Measurements from ENCODE around the gene MIA. TPM values are rescaled to one million over a fixed set of nuclear protein-coding genes. Genes with fewer than 3 reads are reported as not detected.
A peak's percentile ranks its signal among the peaks of the same experiment; 100 is the strongest.
"Not testable (repeated sequence)": the region's sequence is repeated elsewhere in the genome, so short reads cannot be mapped to it uniquely, and the experiment has no call there.

Gene MIA
- total RNA-seq, 3 donors from 2014 or later = 1.4 to 8.6 (median 2.5) TPM

GRCh38 chr19:40819479-40820234 lies 44.3 kb downstream of the MIA start:
- not testable (repeated sequence) for H3K9me3 ChIP-seq; H3K36me3 ChIP-seq (ENCODE audit: low read depth); H3K4me3 ChIP-seq
- TF ChIP-seq, protein P1, sequence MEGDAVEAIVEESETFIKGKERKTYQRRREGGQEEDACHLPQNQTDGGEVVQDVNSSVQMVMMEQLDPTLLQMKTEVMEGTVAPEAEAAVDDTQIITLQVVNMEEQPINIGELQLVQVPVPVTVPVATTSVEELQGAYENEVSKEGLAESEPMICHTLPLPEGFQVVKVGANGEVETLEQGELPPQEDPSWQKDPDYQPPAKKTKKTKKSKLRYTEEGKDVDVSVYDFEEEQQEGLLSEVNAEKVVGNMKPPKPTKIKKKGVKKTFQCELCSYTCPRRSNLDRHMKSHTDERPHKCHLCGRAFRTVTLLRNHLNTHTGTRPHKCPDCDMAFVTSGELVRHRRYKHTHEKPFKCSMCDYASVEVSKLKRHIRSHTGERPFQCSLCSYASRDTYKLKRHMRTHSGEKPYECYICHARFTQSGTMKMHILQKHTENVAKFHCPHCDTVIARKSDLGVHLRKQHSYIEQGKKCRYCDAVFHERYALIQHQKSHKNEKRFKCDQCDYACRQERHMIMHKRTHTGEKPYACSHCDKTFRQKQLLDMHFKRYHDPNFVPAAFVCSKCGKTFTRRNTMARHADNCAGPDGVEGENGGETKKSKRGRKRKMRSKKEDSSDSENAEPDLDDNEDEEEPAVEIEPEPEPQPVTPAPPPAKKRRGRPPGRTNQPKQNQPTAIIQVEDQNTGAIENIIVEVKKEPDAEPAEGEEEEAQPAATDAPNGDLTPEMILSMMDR (IDR thresholded peaks at IDR 0.05) = peak; percentile 67
- ATAC-seq (peak; percentile 61), DNase-seq (peak in 1 of 3 donors; percentile 71)
- H3K4me1 ChIP-seq (ENCODE audit: low read depth) = peaks cover 11% of the 10 kb centered on the region
- intact Hi-C loops (cut with DNase I, micrococcal nuclease) = loop anchor here (5.0 to 10.0 kb wide), 2 partner anchors 155 to 157 kb away; no protein-coding TSS in a partner anchor

DNA sequence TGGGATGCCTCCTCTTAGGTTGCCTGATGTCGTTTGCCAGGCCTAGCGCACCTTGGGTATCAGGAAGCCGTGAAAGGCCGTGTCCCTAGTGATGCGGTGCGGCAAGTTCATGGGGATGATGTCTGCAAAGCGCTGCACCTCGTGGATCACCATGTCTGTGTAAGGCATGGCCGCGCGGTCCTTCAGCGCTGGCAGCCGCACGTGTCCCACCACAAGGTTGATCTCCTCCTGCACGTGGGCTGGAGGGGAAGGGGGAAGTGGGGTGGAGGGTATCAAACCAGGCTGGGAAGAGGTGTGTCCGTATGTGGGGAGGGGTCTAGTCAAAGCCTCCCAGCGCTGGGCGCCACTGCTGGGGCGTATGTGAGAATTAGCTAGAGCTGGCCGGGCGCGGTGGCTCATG lies 46.8 kb downstream of the MIA start:
- TF ChIP-seq, protein P1 (IDR thresholded peaks at IDR 0.05) = no peak
- Histone ChIP-seq H3K9me3 (no peaks in the 10 kb centered on the region), H3K36me3 (ENCODE audit: low read depth) (no peaks in the 10 kb centered on the region), H3K4me1 (ENCODE audit: low read depth) (peaks cover 11% of the 10 kb centered on the region), H3K4me3 (no peak overlapping the region)
- ATAC-seq (no peak), DNase-seq (no peak)
- intact Hi-C loops (cut with DNase I, micrococcal nuclease) = no loop called here

GRCh38 chr19:40822704-40823553 lies 47.6 kb downstream of the MIA start:
- H3K4me3 ChIP-seq; H3K9me3 ChIP-seq; DNase-seq; ATAC-seq; H3K36me3 ChIP-seq (ENCODE audit: low read depth); intact Hi-C loops (cut with DNase I, micrococcal nuclease): not testable (repeated sequence)
- peaks cover 11% of the 10 kb centered on the region for H3K4me1 ChIP-seq (ENCODE audit: low read depth)

DNA sequence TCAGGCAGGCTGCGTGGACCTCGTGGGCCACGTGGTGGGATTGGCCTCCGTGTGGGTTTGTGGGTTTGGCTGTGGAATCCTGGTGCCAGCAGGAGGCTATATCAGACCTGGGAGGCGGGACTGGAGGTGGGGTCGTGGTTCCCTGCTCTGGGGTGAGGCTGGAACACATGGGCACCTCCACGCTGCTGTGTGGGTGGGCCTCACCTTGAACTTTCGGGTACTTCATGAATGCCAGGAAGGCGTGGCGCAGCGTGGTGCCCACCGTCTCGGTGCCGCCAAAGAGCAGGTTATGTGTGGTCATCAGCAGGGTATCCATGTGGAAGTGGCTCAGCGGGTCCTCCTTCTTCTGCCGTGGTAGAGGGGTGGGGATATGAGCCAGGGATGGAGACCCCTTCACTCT lies 49.6 kb downstream of the MIA start:
- H3K4me3 ChIP-seq; H3K4me1 ChIP-seq (ENCODE audit: low read depth); H3K9me3 ChIP-seq; H3K36me3 ChIP-seq (ENCODE audit: low read depth); DNase-seq; ATAC-seq; intact Hi-C loops (cut with DNase I, micrococcal nuclease): not testable (repeated sequence)

DNA sequence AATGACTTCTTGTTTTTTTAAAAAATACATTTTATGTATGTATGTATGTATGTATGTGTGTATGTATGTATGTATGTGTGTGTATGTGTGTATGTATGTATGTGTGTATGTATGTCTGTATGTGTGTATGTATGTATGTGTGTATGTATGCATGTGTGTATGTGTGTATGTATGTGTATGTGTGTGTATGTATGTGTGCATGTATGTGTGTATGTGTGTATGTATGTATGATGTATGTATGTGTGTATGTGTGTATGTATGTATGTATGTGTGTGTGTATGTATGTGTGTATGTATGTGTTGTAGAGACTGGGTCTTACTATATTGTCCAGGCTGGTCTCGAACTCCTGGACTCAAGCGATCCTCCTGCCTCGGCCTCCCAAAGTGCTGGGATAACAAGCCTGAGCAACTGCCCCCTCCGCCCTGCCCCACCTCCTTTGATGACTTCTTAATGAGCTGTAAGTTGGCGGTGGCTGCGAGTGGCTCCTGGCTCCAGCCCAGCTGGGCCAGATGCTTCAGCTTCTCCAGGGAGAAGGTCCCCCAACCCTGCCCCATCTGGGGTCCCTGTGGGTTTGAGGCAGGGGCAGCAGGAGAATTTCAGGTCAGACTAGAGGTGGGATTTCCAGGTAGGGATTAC lies 50.3 kb downstream of the MIA start:
- ATAC-seq = not testable (repeated sequence)

GRCh38 chr19:40826312-40826698 lies 51.0 kb downstream of the MIA start:
- H3K4me3 ChIP-seq; ATAC-seq; H3K9me3 ChIP-seq; H3K36me3 ChIP-seq (ENCODE audit: low read depth); intact Hi-C loops (cut with DNase I, micrococcal nuclease); DNase-seq; H3K4me1 ChIP-seq (ENCODE audit: low read depth): not testable (repeated sequence)

More for the DNA sequence above, 50.3 kb downstream of the MIA start:
- H3K4me1 ChIP-seq (ENCODE audit: low read depth); DNase-seq; H3K9me3 ChIP-seq; H3K36me3 ChIP-seq (ENCODE audit: low read depth); H3K4me3 ChIP-seq; intact Hi-C loops (cut with DNase I, micrococcal nuclease): not testable (repeated sequence)

- ATAC-seq = peak; percentile 32
- DNase-seq; H3K36me3 ChIP-seq (ENCODE audit: low read depth); H3K4me3 ChIP-seq; intact Hi-C loops (cut with DNase I, micrococcal nuclease); H3K9me3 ChIP-seq: not testable (repeated sequence)
- H3K4me1 ChIP-seq (ENCODE audit: low read depth) = peaks cover 13% of the 10 kb centered on the region
Observed at GRCh38 chr19:40826699-40827385, 51.5 kb downstream of the MIA start.

Other genes with a start within 250 kb of the MIA start
- gene SHKBP1, start 198.6 kb upstream of the MIA start, total RNA-seq = 10 to 100 TPM; 58.1 to 70.6 (median 62.2) TPM
- 100 to 1,000 TPM; 141 to 244 (median 160) TPM for gene LTBP4, start 174.2 kb upstream of the MIA start, total RNA-seq
- 10 to 100 TPM; 10.2 to 39.7 (median 16.9) TPM for gene NUMBL, start 84.9 kb upstream of the MIA start, total RNA-seq
- gene COQ8B, start 58.6 kb upstream of the MIA start, total RNA-seq = 10 to 100 TPM; 29.9 to 49.2 (median 39.3) TPM
- 10 to 100 TPM; 22.1 to 26.1 (median 23.2) TPM for gene ITPKC, start 58.4 kb upstream of the MIA start, total RNA-seq
- 10 to 100 TPM; 10.9 to 16.7 (median 13.8) TPM for gene ACTMAP, start 25.0 kb upstream of the MIA start, total RNA-seq
- gene SNRPA, start 24.3 kb upstream of the MIA start, total RNA-seq = 10 to 100 TPM; 54.0 to 81.7 (median 59.9) TPM
- gene RAB4B, start 2.7 kb downstream of the MIA start, total RNA-seq = 10 to 100 TPM; 46.9 to 68.1 (median 61.0) TPM
- 100 to 1,000 TPM in 1 of 3 donors, 10 to 100 TPM in 2; 84.5 to 126 (median 93.2) TPM for gene EGLN2, start 23.7 kb downstream of the MIA start, total RNA-seq
- gene CYP2A6, start 74.9 kb downstream of the MIA start, total RNA-seq = under 1 TPM in 1 of 3 donors, not detected in 2; 0.61 TPM
- gene CYP2A7, start 106.7 kb downstream of the MIA start, total RNA-seq = not detected
- gene CYP2B6, start 215.8 kb downstream of the MIA start, total RNA-seq = 10 to 100 TPM in 1 of 3 donors, 1 to 10 TPM in 2; 3.7 to 11.4 (median 6.0) TPM